Measurements from ENCODE around the gene TIMP2. TPM values are rescaled to one million over a fixed set of nuclear protein-coding genes. Genes with fewer than 3 reads are reported as not detected.
"Not testable (repeated sequence)": the region's sequence is repeated elsewhere in the genome, so short reads cannot be mapped to it uniquely, and the experiment has no call there.

TIMP2 gene
- total RNA-seq, 1 experiment from 2014 or later: 114 TPM

GRCh38 chr17:78892062-78892456, 33.1 kb downstream of the TIMP2 start:
- H3K79me2 ChIP-seq (ENCODE audit: low read depth): no peaks in the 10 kb centered on the region
- no peaks in the 10 kb centered on the region for H3K4me1 ChIP-seq (replicated peaks; ENCODE audit: insufficient read depth)
- intact Hi-C loops (cut with micrococcal nuclease; ENCODE audit: unreplicated experiment): no loop called here
- H3K9me2 ChIP-seq (ENCODE audit: insufficient read depth): no peaks in the 10 kb centered on the region
- H3K27ac ChIP-seq: no peak overlapping the region
- no peaks in the 10 kb centered on the region for H3F3A ChIP-seq (ENCODE audit: insufficient read depth, low read depth)
- TF ChIP-seq EZH2 (IDR thresholded peaks at IDR 0.05; ENCODE audit: low read depth) (no peak), CTCF (conservative IDR thresholded peaks at IDR 0.05) (no peak)
- no peaks in the 10 kb centered on the region for H3K36me3 ChIP-seq (ENCODE audit: low read depth)
- H4K20me1 ChIP-seq (ENCODE audit: insufficient read depth): no peaks in the 10 kb centered on the region
- DNase-seq: no peak
- no peaks in the 10 kb centered on the region for H3K27me3 ChIP-seq (ENCODE audit: insufficient read depth, low read depth)
- ChIA-PET POLR2A (ENCODE audit: unreplicated experiment) (no interaction called here), CTCF (no interaction called here)
- H2AFZ ChIP-seq: no peak overlapping the region
- no TSS peak for BruUV-seq (replicated peaks)
- no peak overlapping the region for H3K4me3 ChIP-seq
- H3K4me2 ChIP-seq: no peak overlapping the region
- no peaks in the 10 kb centered on the region for H3K9me3 ChIP-seq (ENCODE audit: insufficient read depth, low read depth)

GRCh38 chr17:78891406-78892061, 33.7 kb downstream of the TIMP2 start:
- Histone ChIP-seq H3K4me2 (no peak overlapping the region), H3F3A (ENCODE audit: insufficient read depth, low read depth) (no peaks in the 10 kb centered on the region), H3K79me2 (ENCODE audit: low read depth) (no peaks in the 10 kb centered on the region), H4K20me1 (ENCODE audit: insufficient read depth) (no peaks in the 10 kb centered on the region), H3K4me1 (replicated peaks; ENCODE audit: insufficient read depth) (peaks cover 3% of the 10 kb centered on the region; the same call in 1 of the 2 replicates), H3K9me2 (ENCODE audit: insufficient read depth) (no peaks in the 10 kb centered on the region), H2AFZ (no peak overlapping the region), H3K27ac (no peak overlapping the region), H3K4me3 (no peak overlapping the region), H3K27me3 (ENCODE audit: insufficient read depth, low read depth) (no peaks in the 10 kb centered on the region), H3K9me3 (ENCODE audit: insufficient read depth, low read depth) (no peaks in the 10 kb centered on the region), H3K36me3 (ENCODE audit: low read depth) (no peaks in the 10 kb centered on the region)
- no peak for DNase-seq
- intact Hi-C loops (cut with micrococcal nuclease; ENCODE audit: unreplicated experiment): no loop called here
- POLR2A ChIA-PET (ENCODE audit: unreplicated experiment): no interaction called here
- no TSS peak for BruUV-seq (replicated peaks)
- TF ChIP-seq CTCF (conservative IDR thresholded peaks at IDR 0.05) (no peak), EZH2 (IDR thresholded peaks at IDR 0.05; ENCODE audit: low read depth) (no peak)
- CTCF ChIA-PET: no interaction called here

GRCh38 chr17:78890498-78890897, 34.7 kb downstream of the TIMP2 start:
- H2AFZ ChIP-seq: no peak overlapping the region
- BruUV-seq (replicated peaks): no TSS peak

GRCh38 chr17:78890096-78890495, 35.1 kb downstream of the TIMP2 start:
- H3K9me2 ChIP-seq (ENCODE audit: insufficient read depth); H3F3A ChIP-seq (ENCODE audit: insufficient read depth, low read depth); H3K9me3 ChIP-seq (ENCODE audit: insufficient read depth, low read depth); H3K27me3 ChIP-seq (ENCODE audit: insufficient read depth, low read depth); H3K79me2 ChIP-seq (ENCODE audit: low read depth); H4K20me1 ChIP-seq (ENCODE audit: insufficient read depth); H3K4me3 ChIP-seq; H3K27ac ChIP-seq; intact Hi-C loops (cut with micrococcal nuclease; ENCODE audit: unreplicated experiment); H3K36me3 ChIP-seq (ENCODE audit: low read depth); BruUV-seq (replicated peaks); DNase-seq; H3K4me2 ChIP-seq; H2AFZ ChIP-seq; POLR2A ChIA-PET (ENCODE audit: unreplicated experiment); CTCF ChIA-PET: not testable (repeated sequence)
- H3K4me1 ChIP-seq (replicated peaks; ENCODE audit: insufficient read depth): peaks cover 17% of the 10 kb centered on the region

More at GRCh38 chr17:78890498-78890897, 34.7 kb downstream of the TIMP2 start:
- Histone ChIP-seq H3K4me3 (no peak overlapping the region), H3K79me2 (ENCODE audit: low read depth) (no peaks in the 10 kb centered on the region), H3K27me3 (ENCODE audit: insufficient read depth, low read depth) (no peaks in the 10 kb centered on the region), H3K4me2 (no peak overlapping the region), H3K36me3 (ENCODE audit: low read depth) (no peaks in the 10 kb centered on the region), H3F3A (ENCODE audit: insufficient read depth, low read depth) (no peaks in the 10 kb centered on the region), H3K27ac (no peak overlapping the region), H3K9me3 (ENCODE audit: insufficient read depth, low read depth) (no peaks in the 10 kb centered on the region), H3K4me1 (replicated peaks; ENCODE audit: insufficient read depth) (peaks cover 14% of the 10 kb centered on the region), H4K20me1 (ENCODE audit: insufficient read depth) (no peaks in the 10 kb centered on the region), H3K9me2 (ENCODE audit: insufficient read depth) (no peaks in the 10 kb centered on the region)
- ChIA-PET POLR2A (ENCODE audit: unreplicated experiment) (no interaction called here), CTCF (no interaction called here)
- DNase-seq: no peak
- TF ChIP-seq CTCF (conservative IDR thresholded peaks at IDR 0.05) (no peak), EZH2 (IDR thresholded peaks at IDR 0.05; ENCODE audit: low read depth) (no peak)
- intact Hi-C loops (cut with micrococcal nuclease; ENCODE audit: unreplicated experiment): no loop called here
